ENCODE results near the gene DNAJC5G.
"Not testable (repeated sequence)": the region's sequence is repeated elsewhere in the genome, so short reads cannot be mapped to it uniquely, and the experiment has no call there.

DNAJC5G gene

GRCh38 chr2:27272537-27273522 lies 2.4 kb upstream of the DNAJC5G start:
- not testable (repeated sequence) for FAIRE-seq; DNase-seq (ENCODE audit: insufficient read length, low spot score)

GRCh38 chr2:27278010-27278409 lies 2.8 kb downstream of the DNAJC5G start:
- DNase-seq (ENCODE audit: insufficient read length, low spot score) (no peak), FAIRE-seq (no peak)

GRCh38 chr2:27280826-27281225 lies 5.6 kb downstream of the DNAJC5G start:
- DNase-seq (ENCODE audit: insufficient read length, low spot score): no peak
- FAIRE-seq: no peak

- DNase-seq (ENCODE audit: insufficient read length, low spot score) (no peak), FAIRE-seq (no peak)
These were observed 6.2 kb downstream of the DNAJC5G start for GRCh38 chr2:27281442-27281841.

GRCh38 chr2:27281855-27282559 lies 6.8 kb downstream of the DNAJC5G start, which contains the start of gene TRIM54:
Gene TRIM54, plus strand, starts transcription at chr2:27282429. Its CDS starts 303 bp downstream, at chr2:27282732.
- DNase-seq (ENCODE audit: insufficient read length, low spot score) (no peak), FAIRE-seq (no peak)

GRCh38 chr2:27282892-27283291 lies 7.7 kb downstream of the DNAJC5G start:
- no peak for FAIRE-seq
- DNase-seq (ENCODE audit: insufficient read length, low spot score): no peak

GRCh38 chr2:27284996-27285395 lies 9.8 kb downstream of the DNAJC5G start:
- DNase-seq (ENCODE audit: insufficient read length, low spot score) (no peak), FAIRE-seq (no peak)

GRCh38 chr2:27285481-27285880 lies 10.2 kb downstream of the DNAJC5G start:
- FAIRE-seq (no peak), DNase-seq (ENCODE audit: insufficient read length, low spot score) (no peak)

- DNase-seq (ENCODE audit: insufficient read length, low spot score): no peak
- no peak for FAIRE-seq
These were observed 13.4 kb downstream of the DNAJC5G start for GRCh38 chr2:27288610-27289009.

GRCh38 chr2:27290549-27290948 lies 15.3 kb downstream of the DNAJC5G start:
- DNase-seq (ENCODE audit: insufficient read length, low spot score): no peak
- FAIRE-seq: no peak

- no peak for DNase-seq (ENCODE audit: insufficient read length, low spot score)
- FAIRE-seq: no peak
These were observed 16.6 kb downstream of the DNAJC5G start for GRCh38 chr2:27291865-27292264.

- FAIRE-seq: no peak
These were observed 19.7 kb downstream of the DNAJC5G start for GRCh38 chr2:27294928-27295327.

GRCh38 chr2:27296481-27296880 lies 21.2 kb downstream of the DNAJC5G start:
- FAIRE-seq: no peak
- DNase-seq (ENCODE audit: insufficient read length, low spot score): no peak

More at GRCh38 chr2:27294928-27295327, 19.7 kb downstream of the DNAJC5G start:
- no peak for DNase-seq (ENCODE audit: insufficient read length, low spot score)

- DNase-seq (ENCODE audit: insufficient read length, low spot score) (no peak), FAIRE-seq (no peak)
These were observed 22.0 kb downstream of the DNAJC5G start for GRCh38 chr2:27297195-27297594.

- no peak for FAIRE-seq
- DNase-seq (ENCODE audit: insufficient read length, low spot score): no peak
These were observed 23.3 kb downstream of the DNAJC5G start for GRCh38 chr2:27298391-27299080.

GRCh38 chr2:27300606-27301005 lies 25.4 kb downstream of the DNAJC5G start:
- DNase-seq (ENCODE audit: insufficient read length, low spot score); FAIRE-seq: not testable (repeated sequence)

GRCh38 chr2:27303093-27304025 lies 28.1 kb downstream of the DNAJC5G start:
- DNase-seq (ENCODE audit: insufficient read length, low spot score) (peak; percentile 83), FAIRE-seq (no peak)

- no peak for FAIRE-seq
- no peak for DNase-seq (ENCODE audit: insufficient read length, low spot score)
These were observed 29.4 kb downstream of the DNAJC5G start for GRCh38 chr2:27304488-27305240.

GRCh38 chr2:27305516-27305915 lies 30.3 kb downstream of the DNAJC5G start:
- FAIRE-seq (no peak), DNase-seq (ENCODE audit: insufficient read length, low spot score) (no peak)

Measured in HTR-8/SVneo (cell line).